ENCODE measurements around the gene SLC25A19. TPM values are rescaled to one million over a fixed set of nuclear protein-coding genes. Genes with fewer than 3 reads are reported as not detected.
A peak's percentile ranks its signal among the peaks of the same experiment; 100 is the strongest.

Gene SLC25A19
- total RNA-seq, 6 experiments from 2014 or later: 3.8 to 13.4 (median 7.3) TPM

DNA sequence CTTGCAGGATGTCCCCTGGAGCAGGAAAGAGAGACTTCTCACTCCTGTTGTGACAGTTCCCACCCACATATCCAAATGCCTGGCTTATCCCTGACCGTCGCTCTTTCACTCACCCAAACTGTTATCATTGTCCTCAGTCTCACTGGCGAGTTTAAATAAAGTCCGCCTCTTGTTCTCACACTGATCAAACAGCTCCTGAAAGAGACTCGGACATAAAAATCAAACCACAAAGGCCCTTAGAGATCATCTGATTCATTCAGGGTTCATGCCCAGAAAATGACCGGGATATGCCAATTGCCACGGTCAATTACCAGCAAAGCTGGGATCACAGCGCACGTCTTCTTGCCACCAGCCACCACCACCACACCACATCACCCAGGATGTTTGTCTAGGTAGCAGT, 47.7 kb downstream of the SLC25A19 start:
- Histone ChIP-seq H3K36me3 (peaks cover 0 to 81% (median 24%) of the 10 kb centered on the region in 4 donors), H3K9me3 (no peaks in the 10 kb centered on the region), H3K27me3 (no peaks in the 10 kb centered on the region), H3K4me3 (no peak overlapping the region), H3K4me1 (peaks cover 0 to 3% (median 0%) of the 10 kb centered on the region in 4 donors), H3K27ac (no peak overlapping the region)
- DNase-seq (no peak), ATAC-seq (no peak)
- WGBS (ENCODE audit: insufficient coverage, low coverage, low lambda C conversion rate, missing lambda C conversion rate): 92% methylated on average over 8 of the region's 9 CpGs
- intact Hi-C loops (cut with DNase I): no loop called here
- TF ChIP-seq, protein P1, sequence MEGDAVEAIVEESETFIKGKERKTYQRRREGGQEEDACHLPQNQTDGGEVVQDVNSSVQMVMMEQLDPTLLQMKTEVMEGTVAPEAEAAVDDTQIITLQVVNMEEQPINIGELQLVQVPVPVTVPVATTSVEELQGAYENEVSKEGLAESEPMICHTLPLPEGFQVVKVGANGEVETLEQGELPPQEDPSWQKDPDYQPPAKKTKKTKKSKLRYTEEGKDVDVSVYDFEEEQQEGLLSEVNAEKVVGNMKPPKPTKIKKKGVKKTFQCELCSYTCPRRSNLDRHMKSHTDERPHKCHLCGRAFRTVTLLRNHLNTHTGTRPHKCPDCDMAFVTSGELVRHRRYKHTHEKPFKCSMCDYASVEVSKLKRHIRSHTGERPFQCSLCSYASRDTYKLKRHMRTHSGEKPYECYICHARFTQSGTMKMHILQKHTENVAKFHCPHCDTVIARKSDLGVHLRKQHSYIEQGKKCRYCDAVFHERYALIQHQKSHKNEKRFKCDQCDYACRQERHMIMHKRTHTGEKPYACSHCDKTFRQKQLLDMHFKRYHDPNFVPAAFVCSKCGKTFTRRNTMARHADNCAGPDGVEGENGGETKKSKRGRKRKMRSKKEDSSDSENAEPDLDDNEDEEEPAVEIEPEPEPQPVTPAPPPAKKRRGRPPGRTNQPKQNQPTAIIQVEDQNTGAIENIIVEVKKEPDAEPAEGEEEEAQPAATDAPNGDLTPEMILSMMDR (IDR thresholded peaks at IDR 0.05): no peak
- no peak for TF ChIP-seq POLR2A (IDR thresholded peaks at IDR 0.05)

DNA sequence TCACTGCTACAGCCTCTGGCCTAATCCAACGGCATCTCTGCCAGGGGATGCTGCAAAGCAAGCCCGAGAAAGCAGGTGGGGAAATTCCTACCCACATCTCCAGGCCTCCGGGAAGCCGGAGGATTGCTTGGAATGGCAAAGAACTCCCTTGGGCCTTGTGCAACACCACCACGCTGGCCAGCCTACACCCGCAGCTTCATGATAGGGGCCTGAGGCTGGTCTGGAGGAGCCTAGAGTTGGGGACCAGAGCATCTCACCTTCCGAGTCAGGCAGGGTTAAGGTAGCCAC, 48.1 kb downstream of the SLC25A19 start:
- ATAC-seq: no peak
- no peak overlapping the region for H3K27ac ChIP-seq
- H3K4me3 ChIP-seq: no peak overlapping the region
- TF ChIP-seq, protein P1 (IDR thresholded peaks at IDR 0.05): no peak
- no peak for TF ChIP-seq POLR2A (IDR thresholded peaks at IDR 0.05)
- H3K9me3 ChIP-seq: no peaks in the 10 kb centered on the region
- H3K36me3 ChIP-seq: peaks cover 0 to 83% (median 25%) of the 10 kb centered on the region in 4 donors
- no peaks in the 10 kb centered on the region for H3K27me3 ChIP-seq
- no peak for DNase-seq
- intact Hi-C loops (cut with DNase I): no loop called here
- no CpG with 5 or more reads among the region's 7 CpGs for WGBS (ENCODE audit: insufficient coverage, low coverage, low lambda C conversion rate, missing lambda C conversion rate)
- H3K4me1 ChIP-seq: peaks cover 0 to 3% (median 0%) of the 10 kb centered on the region in 4 donors

DNA sequence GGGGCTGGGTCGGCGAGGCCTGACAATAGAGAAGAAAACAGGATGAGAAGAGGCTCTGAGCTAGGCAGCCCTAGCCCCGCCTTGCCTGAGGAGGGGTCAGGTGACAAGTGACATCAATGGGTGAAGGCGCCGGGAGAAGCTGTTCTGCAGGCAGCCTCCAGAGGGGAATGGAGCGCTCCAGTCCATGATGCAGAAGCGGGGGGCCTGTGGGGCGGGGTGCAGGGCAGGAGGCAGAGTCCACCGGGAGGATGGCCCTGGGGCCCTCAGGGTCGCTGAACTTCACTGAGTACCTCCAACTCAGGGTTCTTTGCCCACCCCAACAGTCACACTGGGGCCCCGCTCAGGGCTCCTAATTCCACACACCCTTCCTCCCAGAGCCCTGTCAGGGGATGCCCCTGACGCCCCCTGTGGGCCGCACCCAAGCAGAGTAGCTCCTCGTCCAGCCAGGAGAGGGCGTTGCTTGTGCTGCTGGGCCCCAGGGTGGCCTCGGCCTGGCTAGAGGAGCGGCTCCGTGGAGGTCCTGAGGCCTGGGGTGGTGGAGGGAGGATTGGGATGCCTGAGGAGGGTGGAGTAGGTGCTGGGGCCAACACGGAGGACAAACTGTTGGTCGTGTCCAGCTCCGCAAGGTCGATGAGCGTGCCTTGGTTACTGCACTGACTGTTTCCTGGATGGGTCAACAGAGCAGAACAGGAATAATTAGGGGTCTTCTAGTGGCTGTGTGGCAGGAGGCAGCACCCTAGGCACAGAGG, 48.7 kb downstream of the SLC25A19 start:
- 50% methylated on average over 3 of the region's 23 CpGs for WGBS (ENCODE audit: insufficient coverage, low coverage, low lambda C conversion rate, missing lambda C conversion rate)
- Histone ChIP-seq H3K9me3 (no peaks in the 10 kb centered on the region), H3K27ac (no peak overlapping the region), H3K4me1 (peaks cover 0 to 3% (median 0%) of the 10 kb centered on the region in 4 donors), H3K27me3 (no peaks in the 10 kb centered on the region), H3K4me3 (no peak overlapping the region), H3K36me3 (peaks cover 0 to 82% (median 25%) of the 10 kb centered on the region in 4 donors)
- intact Hi-C loops (cut with DNase I): no loop called here
- DNase-seq (no peak), ATAC-seq (peak in 3 of 4 donors; percentile 8 to 48 (median 9))
- no peak for TF ChIP-seq POLR2A (IDR thresholded peaks at IDR 0.05)
- TF ChIP-seq, protein P1 (IDR thresholded peaks at IDR 0.05): peak; percentile 21 to 44 (median 32)

DNA sequence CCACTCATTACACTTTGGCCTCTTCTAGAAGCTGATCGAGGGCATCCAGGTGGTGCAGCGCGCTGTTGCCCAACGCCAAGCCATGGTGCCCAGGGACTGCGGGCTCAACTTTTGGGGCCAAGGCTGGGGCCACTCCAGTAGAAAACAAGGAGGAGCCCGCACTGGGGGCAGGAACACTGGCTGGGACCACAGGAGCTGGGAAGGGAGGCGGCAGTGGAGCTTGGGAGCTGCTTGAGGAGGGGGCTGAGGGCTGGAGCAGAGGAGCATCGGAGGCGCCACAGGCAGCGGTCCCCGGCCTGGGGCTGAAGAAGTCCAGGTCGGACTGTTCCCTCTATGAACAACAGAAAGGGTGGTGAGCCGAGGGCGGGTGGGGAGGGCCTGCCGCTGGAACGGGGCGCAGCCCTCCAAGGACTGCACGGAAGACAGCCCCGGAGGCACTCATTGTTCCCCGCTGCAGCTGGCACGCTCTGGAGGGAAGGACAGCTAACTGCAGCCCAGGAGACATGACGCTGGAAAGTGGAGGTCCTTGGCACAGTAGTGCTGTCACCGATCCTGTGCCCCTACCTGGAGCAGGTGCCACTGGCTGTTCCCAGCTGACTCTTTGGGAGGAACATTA, 49.3 kb downstream of the SLC25A19 start:
- Histone ChIP-seq H3K4me3 (no peak overlapping the region), H3K27me3 (no peaks in the 10 kb centered on the region), H3K36me3 (peaks cover 0 to 82% (median 29%) of the 10 kb centered on the region in 4 donors), H3K4me1 (peaks cover 0 to 3% (median 0%) of the 10 kb centered on the region in 4 donors), H3K27ac (no peak overlapping the region), H3K9me3 (no peaks in the 10 kb centered on the region)
- DNase-seq: no peak
- no peak for ATAC-seq
- WGBS (ENCODE audit: insufficient coverage, low coverage, low lambda C conversion rate, missing lambda C conversion rate): 50% methylated on average over 7 of the region's 23 CpGs
- TF ChIP-seq, protein P1 (IDR thresholded peaks at IDR 0.05): no peak
- TF ChIP-seq POLR2A (IDR thresholded peaks at IDR 0.05): no peak
- intact Hi-C loops (cut with DNase I): no loop called here

All from right lobe of liver (tissue), 6 donors.